Hepatocyte (in vitro differentiated cells): ENCODE measurements around the gene CCDC12. TPM values are rescaled to one million over a fixed set of nuclear protein-coding genes. Genes with fewer than 3 reads are reported as not detected.

Experiments used
- DNase-seq: peaks from one replicate; pipeline ENCODE4 v3.0.0-alpha.2; 2016; ENCODE audit warnings: low spot score
- H2AFZ ChIP-seq: fragments of 200-600 bp; sonication (generic); 2 replicates; pipeline ENCODE4 v1.6.0; 2016; ENCODE audit warnings: antibody characterized with exemption, mild to moderate bottlenecking
- H3K27ac ChIP-seq: fragments of 200-600 bp; sonication (generic); 2 replicates; pipeline ENCODE4 v1.5.1; 2016; ENCODE audit warnings: mild to moderate bottlenecking
- H3K27me3 ChIP-seq: fragments of 200-600 bp; sonication (generic); 2 replicates; pipeline ENCODE4 v1.6.1; 2016
- H3K36me3 ChIP-seq: fragments of 200-600 bp; sonication (generic); replicated peaks from 2 replicates; pipeline ENCODE4 v1.5.1; 2016; ENCODE audit warnings: low read depth; ENCODE audit not compliant: insufficient read depth
- H3K4me1 ChIP-seq: fragments of 200-600 bp; sonication (generic); 2 replicates; pipeline ENCODE4 v1.5.1; 2016; ENCODE audit warnings: mild to moderate bottlenecking, moderate library complexity; ENCODE audit not compliant: insufficient read depth
- H3K4me2 ChIP-seq: fragments of 200-600 bp; sonication (generic); 2 replicates; pipeline ENCODE4 v1.6.0; 2016
- H3K4me3 ChIP-seq: fragments of 200-600 bp; sonication (generic); 2 replicates; pipeline ENCODE4 v1.5.1; 2016; ENCODE audit warnings: mild to moderate bottlenecking
- H3K79me2 ChIP-seq: fragments of 200-600 bp; sonication (generic); 2 replicates; pipeline ENCODE4 v1.6.0; 2017; ENCODE audit warnings: mild to moderate bottlenecking
- H3K9me2 ChIP-seq: fragments of 200-600 bp; sonication (generic); replicated peaks from 2 replicates; pipeline ENCODE4 v1.6.0; 2017; ENCODE audit warnings: mild to moderate bottlenecking; ENCODE audit not compliant: insufficient read depth
- H3K9me3 ChIP-seq: fragments of 200-600 bp; sonication (generic); 2 replicates; pipeline ENCODE4 v1.5.1; 2016; ENCODE audit warnings: low read depth, mild to moderate bottlenecking
- H4K20me1 ChIP-seq: fragments of 200-600 bp; sonication (generic); 2 replicates; pipeline ENCODE4 v1.6.0; 2016; ENCODE audit warnings: mild to moderate bottlenecking; ENCODE audit not compliant: insufficient read depth, poor library complexity, severe bottlenecking
- EZH2 ChIP-seq: fragments of 200-600 bp; sonication (generic); IDR thresholded peaks from 2 replicates; pipeline ENCODE4 v1.6.1; 2016; ENCODE audit warnings: antibody characterized with exemption, mild to moderate bottlenecking, borderline replicate concordance
- EZH2phosphoT487 ChIP-seq: fragments of 200-600 bp; sonication (generic); IDR thresholded peaks from one replicate; pipeline ENCODE4 v1.6.1; 2018; ENCODE audit warnings: antibody characterized with exemption, mild to moderate bottlenecking, low read depth, moderate library complexity; ENCODE audit not compliant: unreplicated experiment, severe bottlenecking
- WGBS: methylation state at CpG from one replicate; pipeline ENCODE4 v1.1.6; 2016; ENCODE audit warnings: low lambda C conversion rate; ENCODE audit errors: missing lambda C conversion rate; 5-methylcytosine and 5-hydroxymethylcytosine counted together
- polyA plus RNA-seq: library from polyadenylated mRNA; unstranded; fragments of >200 nt; fragmentation: Nextera tagmentation; extraction: Ambion mirVana; gene quantifications from 2 replicates; pipeline ENCODE4 v1.2.1, GENCODE V29; 2016
- total RNA-seq: library from RNA; depleted of rRNA; stranded (reverse); fragments of >200 nt; gene quantifications from 2 replicates; pipeline ENCODE4 v1.2.3, GENCODE V29; 2014
- TF ChIP-seq, protein P1 (sequence below): fragments of 200-600 bp; sonication (generic); IDR thresholded peaks from 2 replicates; pipeline ENCODE4 v1.5.1; 2016; ENCODE audit warnings: antibody characterized with exemption, mild to moderate bottlenecking; ENCODE audit not compliant: poor library complexity

Gene CCDC12
- total and polyA plus RNA-seq, 2 experiments from 2014 or later: 41.1 to 78.4 TPM

DNA sequence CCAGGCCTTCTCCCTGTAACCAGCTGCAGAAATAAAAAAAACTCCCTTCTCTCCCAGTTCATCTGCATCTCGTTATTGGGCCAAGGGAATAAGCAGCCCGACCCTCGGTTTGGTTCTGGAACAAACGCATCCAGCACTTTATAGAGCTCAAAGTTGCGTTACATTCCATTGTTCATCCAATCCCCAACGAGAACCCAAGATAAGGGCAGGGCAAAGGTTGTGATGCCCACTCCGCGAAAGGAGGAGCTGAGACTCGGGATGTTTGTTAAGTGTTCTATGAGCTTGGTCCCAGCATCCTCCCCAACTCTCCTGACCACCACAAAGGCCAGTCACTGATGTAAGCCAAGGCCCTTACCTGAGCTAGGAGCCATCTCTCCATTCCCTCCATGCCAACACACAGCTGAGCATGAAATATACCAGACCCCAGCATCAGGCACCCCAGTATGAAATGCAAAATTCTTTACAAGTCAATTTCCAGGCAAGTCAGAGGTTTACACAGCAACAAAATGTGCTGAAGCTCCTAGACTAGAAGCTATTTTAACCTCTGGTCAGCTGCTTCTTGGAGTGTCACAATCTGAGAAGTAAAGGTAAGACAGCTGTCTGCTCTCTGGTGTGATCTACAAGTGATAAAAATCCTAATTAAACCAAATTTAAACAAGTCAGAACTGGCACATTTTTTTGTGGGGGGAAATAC, 17.9 kb downstream of the CCDC12 start:
- no peak overlapping the region for H3K4me3 ChIP-seq
- H3K27ac ChIP-seq: peak overlapping the region; percentile 86
- 23% methylated on average over 9 of the region's 9 CpGs for WGBS
- H3K4me1 ChIP-seq: peaks cover 66% of the 10 kb centered on the region
- peak overlapping the region; percentile 43 for H3K4me2 ChIP-seq
- no peak overlapping the region for H2AFZ ChIP-seq
- no peak for DNase-seq
- H4K20me1 ChIP-seq: peaks cover 28% of the 10 kb centered on the region
- H3K27me3 ChIP-seq: no peaks in the 10 kb centered on the region
- H3K79me2 ChIP-seq: peaks cover 94% of the 10 kb centered on the region
- no peak for TF ChIP-seq EZH2
- TF ChIP-seq, protein P1, sequence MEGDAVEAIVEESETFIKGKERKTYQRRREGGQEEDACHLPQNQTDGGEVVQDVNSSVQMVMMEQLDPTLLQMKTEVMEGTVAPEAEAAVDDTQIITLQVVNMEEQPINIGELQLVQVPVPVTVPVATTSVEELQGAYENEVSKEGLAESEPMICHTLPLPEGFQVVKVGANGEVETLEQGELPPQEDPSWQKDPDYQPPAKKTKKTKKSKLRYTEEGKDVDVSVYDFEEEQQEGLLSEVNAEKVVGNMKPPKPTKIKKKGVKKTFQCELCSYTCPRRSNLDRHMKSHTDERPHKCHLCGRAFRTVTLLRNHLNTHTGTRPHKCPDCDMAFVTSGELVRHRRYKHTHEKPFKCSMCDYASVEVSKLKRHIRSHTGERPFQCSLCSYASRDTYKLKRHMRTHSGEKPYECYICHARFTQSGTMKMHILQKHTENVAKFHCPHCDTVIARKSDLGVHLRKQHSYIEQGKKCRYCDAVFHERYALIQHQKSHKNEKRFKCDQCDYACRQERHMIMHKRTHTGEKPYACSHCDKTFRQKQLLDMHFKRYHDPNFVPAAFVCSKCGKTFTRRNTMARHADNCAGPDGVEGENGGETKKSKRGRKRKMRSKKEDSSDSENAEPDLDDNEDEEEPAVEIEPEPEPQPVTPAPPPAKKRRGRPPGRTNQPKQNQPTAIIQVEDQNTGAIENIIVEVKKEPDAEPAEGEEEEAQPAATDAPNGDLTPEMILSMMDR: no peak
- TF ChIP-seq EZH2phosphoT487: no peak
- H3K36me3 ChIP-seq: no peaks in the 10 kb centered on the region
- no peaks in the 10 kb centered on the region for H3K9me2 ChIP-seq
- H3K9me3 ChIP-seq: no peaks in the 10 kb centered on the region

DNA sequence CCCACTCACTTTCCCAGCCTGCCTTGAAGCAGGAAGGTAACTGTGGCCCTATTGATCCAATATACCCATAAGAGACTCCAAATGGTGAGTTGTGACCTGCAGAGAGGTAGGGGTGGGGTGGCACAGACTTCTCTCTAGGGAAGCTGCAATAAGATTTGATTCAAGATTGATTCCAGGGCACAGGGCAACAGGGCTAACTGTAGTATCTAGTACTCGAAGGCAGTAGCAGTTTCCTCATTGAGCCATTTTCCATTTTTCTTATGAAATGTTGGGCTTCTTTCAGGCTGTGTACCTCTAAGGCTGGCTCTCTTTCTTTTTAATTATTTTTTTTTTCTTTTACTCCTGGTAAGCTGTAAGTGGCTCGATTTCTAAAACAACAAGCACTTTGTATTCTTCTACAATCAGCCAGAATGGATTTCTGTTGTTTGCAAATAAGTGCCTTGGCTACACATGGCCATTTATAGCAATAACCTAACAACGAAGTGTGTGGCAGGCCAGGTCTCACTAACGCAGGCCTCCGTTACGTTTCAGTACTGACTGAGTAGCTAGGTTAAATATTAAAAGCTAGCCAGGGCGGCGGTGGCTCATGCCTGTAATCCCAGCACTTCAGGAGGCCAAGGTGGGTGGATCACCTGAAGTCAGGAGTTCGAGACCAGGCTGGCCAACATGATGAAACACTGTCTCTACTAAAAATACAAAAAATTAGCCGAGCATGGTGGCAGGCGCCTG, 19.3 kb downstream of the CCDC12 start:
- H3K36me3 ChIP-seq: no peaks in the 10 kb centered on the region
- H3K9me2 ChIP-seq: no peaks in the 10 kb centered on the region
- 54% methylated on average over 11 of the region's 11 CpGs for WGBS
- peak overlapping the region; percentile 86 for H3K27ac ChIP-seq
- TF ChIP-seq EZH2phosphoT487: no peak
- TF ChIP-seq EZH2: no peak
- TF ChIP-seq, protein P1: no peak
- H3K9me3 ChIP-seq: no peaks in the 10 kb centered on the region
- no peaks in the 10 kb centered on the region for H3K27me3 ChIP-seq
- no peak overlapping the region for H3K4me3 ChIP-seq
- H4K20me1 ChIP-seq: peaks cover 36% of the 10 kb centered on the region
- no peak for DNase-seq
- peaks cover 97% of the 10 kb centered on the region for H3K79me2 ChIP-seq
- H3K4me1 ChIP-seq: peaks cover 66% of the 10 kb centered on the region
- peak overlapping the region; percentile 43 for H3K4me2 ChIP-seq
- H2AFZ ChIP-seq: no peak overlapping the region

DNA sequence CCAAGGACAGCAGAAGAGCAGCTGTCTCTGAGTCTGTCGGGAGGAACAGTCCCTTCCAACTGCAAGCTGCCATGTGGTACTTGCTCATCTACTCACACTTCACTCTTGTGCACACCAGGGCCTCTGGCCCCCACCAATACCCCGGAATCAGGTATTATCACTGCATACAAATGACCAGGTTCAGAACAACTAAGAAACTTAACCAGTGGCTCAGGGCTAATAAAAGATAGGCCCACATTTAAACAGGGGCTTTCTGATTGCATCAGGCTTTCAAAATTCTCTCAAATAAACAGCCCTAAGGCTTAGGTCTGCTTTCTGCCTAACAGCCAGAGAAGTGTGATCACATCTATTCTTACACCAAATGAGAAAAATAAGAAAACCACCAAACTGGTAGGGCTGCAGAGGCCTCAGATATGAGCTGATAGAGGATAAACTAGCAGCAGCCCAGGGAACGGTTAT, 20.7 kb downstream of the CCDC12 start:
- Histone ChIP-seq H3K36me3 (no peaks in the 10 kb centered on the region), H3K27me3 (no peaks in the 10 kb centered on the region), H4K20me1 (peaks cover 36% of the 10 kb centered on the region), H3K27ac (peak overlapping the region; percentile 86), H3K9me3 (no peaks in the 10 kb centered on the region), H2AFZ (no peak overlapping the region), H3K79me2 (peaks cover 94% of the 10 kb centered on the region), H3K4me1 (peaks cover 64% of the 10 kb centered on the region), H3K4me3 (no peak overlapping the region), H3K4me2 (peak overlapping the region; percentile 6), H3K9me2 (no peaks in the 10 kb centered on the region)
- whole genome bisulfite sequencing: 37% methylated on average over 3 of the region's 3 CpGs
- TF ChIP-seq, protein P1: no peak
- TF ChIP-seq EZH2phosphoT487: no peak
- no peak for TF ChIP-seq EZH2
- no peak for DNase-seq
